HG02763 (cell line): Measurements from ENCODE around the gene WASHC4.

Experiments
- ATAC-seq: cut with Tn5 transposase; IDR thresholded peaks from one replicate; pipeline ENCODE4 v1.9.1; 2021; ENCODE audit warnings: mild to moderate bottlenecking, moderate library complexity; ENCODE audit not compliant: unreplicated experiment

Gene WASHC4

GRCh38 chr12:105205322-105206048 lies 98.0 kb downstream of the WASHC4 start:
- no peak for ATAC-seq

GRCh38 chr12:105206686-105207374 lies 99.3 kb downstream of the WASHC4 start:
- ATAC-seq = no peak

- ATAC-seq = no peak
Observed at GRCh38 chr12:105209091-105209490, 101.6 kb downstream of the WASHC4 start.

GRCh38 chr12:105212438-105212837 lies 104.9 kb downstream of the WASHC4 start:
- no peak for ATAC-seq

- no peak for ATAC-seq
Observed at GRCh38 chr12:105214148-105214547, 106.6 kb downstream of the WASHC4 start.

- ATAC-seq = no peak
Observed at GRCh38 chr12:105214670-105215375, 107.3 kb downstream of the WASHC4 start.

GRCh38 chr12:105218434-105218833 lies 110.9 kb downstream of the WASHC4 start:
- no peak for ATAC-seq
